ENCODE data around the gene HEPN1. TPM values are rescaled to one million over a fixed set of nuclear protein-coding genes. Genes with fewer than 3 reads are reported as not detected.

HEPN1 gene
- total RNA-seq, 1 experiment from 2014 or later: not detected

DNA sequence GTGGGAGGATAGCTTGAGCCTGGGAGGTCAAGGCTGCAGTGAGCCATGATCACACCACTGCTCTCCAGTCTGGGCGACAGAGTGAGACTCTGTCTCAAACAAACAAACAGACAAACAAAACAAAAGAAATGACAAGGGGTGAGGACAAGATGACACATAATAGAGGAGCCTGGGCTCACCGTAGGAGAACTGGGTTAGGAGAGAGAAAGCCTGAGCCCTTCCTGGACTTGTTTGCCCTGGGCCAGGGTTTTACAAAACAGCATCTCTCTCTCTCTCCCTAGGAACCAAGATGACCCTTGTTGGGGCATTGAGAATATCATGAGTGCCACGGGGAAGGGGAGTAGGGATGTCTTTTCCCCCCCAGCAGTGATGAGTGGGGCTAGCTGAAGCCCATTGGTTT is 38.1 kb upstream of the HEPN1 start:
- CTCF ChIA-PET: no interaction called here
- no TSS peak for BruUV-seq (replicated peaks)
- Mint-ChIP-seq H3K27me3 (ENCODE audit: unreplicated experiment) (peaks cover 78% of the 10 kb centered on the region), H3K27ac (ENCODE audit: unreplicated experiment) (no peak overlapping the region), H3K4me3 (ENCODE audit: low read depth, unreplicated experiment) (no peak overlapping the region), H3K9me3 (ENCODE audit: low read depth, unreplicated experiment) (no peaks in the 10 kb centered on the region), H3K36me3 (ENCODE audit: insufficient read depth, unreplicated experiment) (peaks cover 11% of the 10 kb centered on the region), H3K4me1 (ENCODE audit: low read depth, unreplicated experiment) (no peaks in the 10 kb centered on the region)
- DNase-seq: no peak
- TF ChIP-seq, protein P1, sequence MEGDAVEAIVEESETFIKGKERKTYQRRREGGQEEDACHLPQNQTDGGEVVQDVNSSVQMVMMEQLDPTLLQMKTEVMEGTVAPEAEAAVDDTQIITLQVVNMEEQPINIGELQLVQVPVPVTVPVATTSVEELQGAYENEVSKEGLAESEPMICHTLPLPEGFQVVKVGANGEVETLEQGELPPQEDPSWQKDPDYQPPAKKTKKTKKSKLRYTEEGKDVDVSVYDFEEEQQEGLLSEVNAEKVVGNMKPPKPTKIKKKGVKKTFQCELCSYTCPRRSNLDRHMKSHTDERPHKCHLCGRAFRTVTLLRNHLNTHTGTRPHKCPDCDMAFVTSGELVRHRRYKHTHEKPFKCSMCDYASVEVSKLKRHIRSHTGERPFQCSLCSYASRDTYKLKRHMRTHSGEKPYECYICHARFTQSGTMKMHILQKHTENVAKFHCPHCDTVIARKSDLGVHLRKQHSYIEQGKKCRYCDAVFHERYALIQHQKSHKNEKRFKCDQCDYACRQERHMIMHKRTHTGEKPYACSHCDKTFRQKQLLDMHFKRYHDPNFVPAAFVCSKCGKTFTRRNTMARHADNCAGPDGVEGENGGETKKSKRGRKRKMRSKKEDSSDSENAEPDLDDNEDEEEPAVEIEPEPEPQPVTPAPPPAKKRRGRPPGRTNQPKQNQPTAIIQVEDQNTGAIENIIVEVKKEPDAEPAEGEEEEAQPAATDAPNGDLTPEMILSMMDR (IDR thresholded peaks at IDR 0.05; ENCODE audit: unreplicated experiment): no peak
- intact Hi-C loops (cut with micrococcal nuclease; ENCODE audit: unreplicated experiment): no loop called here

GRCh38 chr11:124882339-124883071 is 36.5 kb upstream of the HEPN1 start:
- BruUV-seq (replicated peaks): no TSS peak
- Mint-ChIP-seq H3K36me3 (ENCODE audit: insufficient read depth, unreplicated experiment) (peaks cover 5% of the 10 kb centered on the region), H3K4me1 (ENCODE audit: low read depth, unreplicated experiment) (no peaks in the 10 kb centered on the region), H3K27ac (ENCODE audit: unreplicated experiment) (no peak overlapping the region), H3K4me3 (ENCODE audit: low read depth, unreplicated experiment) (no peak overlapping the region), H3K9me3 (ENCODE audit: low read depth, unreplicated experiment) (no peaks in the 10 kb centered on the region), H3K27me3 (ENCODE audit: unreplicated experiment) (peaks cover 89% of the 10 kb centered on the region)
- intact Hi-C loops (cut with micrococcal nuclease; ENCODE audit: unreplicated experiment): no loop called here
- CTCF ChIA-PET: no interaction called here
- no peak for DNase-seq
- TF ChIP-seq, protein P1 (IDR thresholded peaks at IDR 0.05; ENCODE audit: unreplicated experiment): no peak

DNA sequence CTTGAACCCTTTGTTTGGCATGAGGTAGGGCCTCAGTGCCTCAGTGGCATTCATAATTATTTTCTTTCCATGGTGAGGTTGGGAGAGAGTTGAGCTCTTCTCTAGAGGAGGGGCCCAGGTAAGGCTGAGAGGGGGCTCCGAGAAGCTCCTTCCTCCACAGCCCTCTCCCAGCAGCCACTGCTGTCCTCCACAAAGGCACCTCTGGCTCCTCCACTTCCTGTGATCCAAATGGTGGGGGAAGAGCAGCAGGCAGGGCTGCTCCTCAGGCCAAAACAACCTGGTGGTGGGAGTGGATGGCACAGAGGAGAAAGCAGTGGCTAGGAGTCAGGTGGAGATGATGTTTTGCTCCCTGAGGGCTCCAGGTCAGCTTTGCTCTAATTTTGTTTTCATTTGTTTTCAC is 34.7 kb upstream of the HEPN1 start:
- TF ChIP-seq, protein P1 (IDR thresholded peaks at IDR 0.05; ENCODE audit: unreplicated experiment): no peak
- CTCF ChIA-PET: no interaction called here
- Mint-ChIP-seq H3K4me3 (ENCODE audit: low read depth, unreplicated experiment) (no peak overlapping the region), H3K4me1 (ENCODE audit: low read depth, unreplicated experiment) (no peaks in the 10 kb centered on the region), H3K9me3 (ENCODE audit: low read depth, unreplicated experiment) (no peaks in the 10 kb centered on the region), H3K27me3 (ENCODE audit: unreplicated experiment) (peaks cover 89% of the 10 kb centered on the region), H3K36me3 (ENCODE audit: insufficient read depth, unreplicated experiment) (peaks cover 2% of the 10 kb centered on the region), H3K27ac (ENCODE audit: unreplicated experiment) (no peak overlapping the region)
- BruUV-seq (replicated peaks): no TSS peak
- intact Hi-C loops (cut with micrococcal nuclease; ENCODE audit: unreplicated experiment): no loop called here
- no peak for DNase-seq

DNA sequence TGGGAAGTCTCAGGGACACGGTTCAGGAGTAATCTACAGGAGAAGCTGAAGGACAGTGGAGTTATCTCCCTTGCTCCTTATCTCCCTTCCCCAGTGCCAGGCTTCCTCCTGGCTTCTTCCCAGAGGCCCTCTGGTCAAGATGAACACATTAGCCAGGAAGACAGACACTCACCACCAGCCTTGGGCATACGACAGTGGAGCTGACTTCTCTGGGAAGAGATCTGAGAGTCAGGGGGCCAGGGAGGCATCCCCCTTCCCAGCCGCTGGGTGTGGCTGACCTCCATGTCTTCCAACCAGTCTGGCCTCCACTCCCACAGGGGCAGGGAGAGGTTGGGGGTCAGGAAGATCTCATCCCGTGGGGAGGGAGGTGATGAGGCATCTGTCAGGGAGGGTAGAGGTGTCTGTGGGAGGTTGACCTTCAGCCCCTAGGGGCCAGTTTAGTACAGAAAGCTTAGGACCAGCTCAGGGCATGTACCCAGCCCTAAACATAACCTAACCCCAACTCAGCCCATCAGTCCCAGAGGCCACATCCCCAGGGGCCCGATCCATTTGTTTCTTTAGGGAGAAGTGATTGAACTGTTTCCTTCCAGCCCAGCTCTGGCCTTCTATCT is 34.1 kb upstream of the HEPN1 start:
- intact Hi-C loops (cut with micrococcal nuclease; ENCODE audit: unreplicated experiment): no loop called here
- H3K4me1 Mint-ChIP-seq (ENCODE audit: low read depth, unreplicated experiment): no peaks in the 10 kb centered on the region

More for the DNA sequence above, 34.1 kb upstream of the HEPN1 start:
- DNase-seq: no peak
- CTCF ChIA-PET: no interaction called here
- Mint-ChIP-seq H3K9me3 (ENCODE audit: low read depth, unreplicated experiment) (no peaks in the 10 kb centered on the region), H3K27ac (ENCODE audit: unreplicated experiment) (no peak overlapping the region), H3K36me3 (ENCODE audit: insufficient read depth, unreplicated experiment) (no peaks in the 10 kb centered on the region), H3K4me3 (ENCODE audit: low read depth, unreplicated experiment) (no peak overlapping the region), H3K27me3 (ENCODE audit: unreplicated experiment) (peaks cover 89% of the 10 kb centered on the region)
- TF ChIP-seq, protein P1 (IDR thresholded peaks at IDR 0.05; ENCODE audit: unreplicated experiment): no peak
- BruUV-seq (replicated peaks): no TSS peak
